IMR-90 (cell line): ENCODE results near the gene EPN3.

Source experiments
- BHLHE40 ChIP-seq: fragments of 150-350 bp; IDR thresholded peaks from 2 replicates; pipeline ENCODE4 v1.6.1; 2016; ENCODE audit warnings: mild to moderate bottlenecking, low read depth, low read length
- MAFK ChIP-seq: IDR thresholded peaks from 2 replicates; pipeline ENCODE4 v1.6.1; 2012; ENCODE audit warnings: low read depth, low read length, improper control_type of control experiment
- MAZ ChIP-seq: IDR thresholded peaks from 2 replicates; pipeline ENCODE4 v1.6.1; 2012; ENCODE audit warnings: low read depth, mild to moderate bottlenecking, low read length, improper control_type of control experiment, moderate library complexity, borderline replicate concordance
- RCOR1 ChIP-seq: IDR thresholded peaks from 2 replicates; pipeline ENCODE4 v1.6.1; 2012; ENCODE audit warnings: mild to moderate bottlenecking, low read length, improper control_type of control experiment; ENCODE audit not compliant: insufficient replicate concordance
- TF ChIP-seq, protein P1 (sequence below): conservative IDR thresholded peaks from 2 replicates; pipeline ENCODE4 v1.5.1; 2012; ENCODE audit warnings: mild to moderate bottlenecking, low read depth, low read length, improper control_type of control experiment

GRCh38 chr17:50582741-50583140 is 50.2 kb downstream of the EPN3 start:
- TF ChIP-seq RCOR1 = no peak
- TF ChIP-seq, protein P1, sequence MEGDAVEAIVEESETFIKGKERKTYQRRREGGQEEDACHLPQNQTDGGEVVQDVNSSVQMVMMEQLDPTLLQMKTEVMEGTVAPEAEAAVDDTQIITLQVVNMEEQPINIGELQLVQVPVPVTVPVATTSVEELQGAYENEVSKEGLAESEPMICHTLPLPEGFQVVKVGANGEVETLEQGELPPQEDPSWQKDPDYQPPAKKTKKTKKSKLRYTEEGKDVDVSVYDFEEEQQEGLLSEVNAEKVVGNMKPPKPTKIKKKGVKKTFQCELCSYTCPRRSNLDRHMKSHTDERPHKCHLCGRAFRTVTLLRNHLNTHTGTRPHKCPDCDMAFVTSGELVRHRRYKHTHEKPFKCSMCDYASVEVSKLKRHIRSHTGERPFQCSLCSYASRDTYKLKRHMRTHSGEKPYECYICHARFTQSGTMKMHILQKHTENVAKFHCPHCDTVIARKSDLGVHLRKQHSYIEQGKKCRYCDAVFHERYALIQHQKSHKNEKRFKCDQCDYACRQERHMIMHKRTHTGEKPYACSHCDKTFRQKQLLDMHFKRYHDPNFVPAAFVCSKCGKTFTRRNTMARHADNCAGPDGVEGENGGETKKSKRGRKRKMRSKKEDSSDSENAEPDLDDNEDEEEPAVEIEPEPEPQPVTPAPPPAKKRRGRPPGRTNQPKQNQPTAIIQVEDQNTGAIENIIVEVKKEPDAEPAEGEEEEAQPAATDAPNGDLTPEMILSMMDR = no peak
- no peak for TF ChIP-seq MAZ
- no peak for TF ChIP-seq MAFK
- TF ChIP-seq BHLHE40 = no peak
